Activated CD4-positive, alpha-beta T cell treated with anti-CD3 and anti-CD28 coated beads, Interleukin-2, amount 10 ng/mL, durations not matched to agents 24 days and 14 days (primary cell): ENCODE measurements around the gene MB. TPM values are rescaled to one million over a fixed set of nuclear protein-coding genes. Genes with fewer than 3 reads are reported as not detected.

ENCODE experiments used
- DNase-seq: peaks from one replicate; pipeline ENCODE4 v3.0.0; 2022
- H3K27ac Mint-ChIP-seq: one replicate; pipeline ENCODE4 v1.8.0; 2022; ENCODE audit warnings: mild to moderate bottlenecking, mixed read lengths
- H3K27me3 Mint-ChIP-seq: one replicate; pipeline ENCODE4 v1.8.0; 2022; ENCODE audit warnings: mixed read lengths
- H3K36me3 Mint-ChIP-seq: one replicate; pipeline ENCODE4 v1.8.0; 2022; ENCODE audit warnings: low read depth, mild to moderate bottlenecking, mixed read lengths
- H3K4me1 Mint-ChIP-seq: one replicate; pipeline ENCODE4 v1.8.0; 2021; ENCODE audit warnings: mixed read lengths
- H3K4me3 Mint-ChIP-seq: one replicate; pipeline ENCODE4 v1.8.0; 2022; ENCODE audit warnings: mild to moderate bottlenecking, moderate library complexity, mixed read lengths
- H3K9me3 Mint-ChIP-seq: one replicate; pipeline ENCODE4 v1.8.0; 2021; ENCODE audit warnings: mixed read lengths
- intact Hi-C: fragments of 100-400 bp; cut with micrococcal nuclease; formaldehyde crosslinking; loops from one replicate; pipeline ENCODE4 v1.15.1; 2023
- total RNA-seq: library from RNA; stranded (reverse); gene quantifications from 2 replicates; pipeline ENCODE4 v1.2.3, GENCODE V29; 2022

MB gene
- total RNA-seq, 1 donor from 2014 or later: 2.7 TPM

DNA sequence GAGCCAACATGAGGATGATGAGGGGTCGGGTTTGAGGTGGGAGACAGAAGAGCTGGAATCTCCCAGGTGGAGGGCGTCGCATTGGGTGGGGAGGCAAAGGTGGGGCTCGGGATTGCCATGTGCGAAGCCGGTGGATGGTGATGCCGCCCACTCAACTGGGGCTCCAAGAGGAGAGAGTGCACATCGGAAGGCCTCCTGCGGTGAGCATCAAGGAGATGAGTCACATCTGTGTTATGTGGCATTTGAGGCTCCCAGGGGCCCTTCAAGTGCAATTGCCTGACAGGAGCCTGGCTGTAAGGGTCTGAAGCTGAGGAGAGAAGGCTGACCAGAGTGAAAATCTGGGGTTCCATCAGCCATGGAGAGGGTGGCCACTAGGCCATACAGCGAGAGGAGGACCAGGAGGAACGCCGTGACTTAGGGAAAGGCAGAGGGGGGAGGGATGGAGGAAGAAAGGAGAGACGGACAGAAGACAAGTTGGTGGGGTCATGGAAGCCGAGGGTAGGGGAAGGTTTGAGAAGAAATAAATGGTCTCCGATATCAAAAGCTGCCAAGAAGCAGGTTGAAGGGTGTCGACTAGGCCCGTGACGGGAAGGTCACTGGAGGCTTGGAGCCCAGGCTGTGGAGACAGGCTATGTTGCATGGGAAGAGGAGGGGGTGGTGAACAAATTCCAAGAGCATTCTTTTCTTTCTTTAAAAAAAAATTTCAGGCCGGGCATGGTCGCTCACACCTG lies 55.2 kb downstream of the MB start:
- Mint-ChIP-seq H3K4me1 (peaks cover 7% of the 10 kb centered on the region), H3K27me3 (peaks cover 25% of the 10 kb centered on the region), H3K36me3 (no peaks in the 10 kb centered on the region), H3K4me3 (no peak overlapping the region), H3K27ac (no peak overlapping the region), H3K9me3 (no peaks in the 10 kb centered on the region)
- no peak for DNase-seq
- intact Hi-C loops: no loop called here

DNA sequence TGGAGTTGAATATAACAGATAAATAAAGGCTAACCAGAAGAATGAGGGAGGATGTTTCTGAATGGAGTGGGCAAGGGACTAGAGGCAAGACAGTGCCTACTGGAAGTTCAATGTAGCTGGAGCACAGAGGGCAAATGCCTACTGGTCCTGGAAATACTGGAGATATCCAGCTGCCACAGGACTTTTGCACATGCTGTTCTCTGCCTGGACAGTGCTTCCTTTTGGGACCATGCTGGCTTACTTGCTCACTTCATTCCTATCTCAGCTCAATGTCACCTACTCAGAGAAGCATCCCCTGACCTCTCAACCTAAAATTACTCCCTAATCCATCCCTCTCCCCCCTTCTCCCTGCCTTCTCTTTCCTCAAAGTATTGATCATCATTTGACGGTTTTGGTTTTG lies 56.3 kb downstream of the MB start:
- no peak for DNase-seq
- intact Hi-C loops: no loop called here
- H3K27me3 Mint-ChIP-seq: peaks cover 25% of the 10 kb centered on the region
- no peaks in the 10 kb centered on the region for H3K9me3 Mint-ChIP-seq
- peaks cover 7% of the 10 kb centered on the region for H3K4me1 Mint-ChIP-seq
- H3K27ac Mint-ChIP-seq: no peak overlapping the region
- H3K4me3 Mint-ChIP-seq: no peak overlapping the region
- H3K36me3 Mint-ChIP-seq: no peaks in the 10 kb centered on the region

DNA sequence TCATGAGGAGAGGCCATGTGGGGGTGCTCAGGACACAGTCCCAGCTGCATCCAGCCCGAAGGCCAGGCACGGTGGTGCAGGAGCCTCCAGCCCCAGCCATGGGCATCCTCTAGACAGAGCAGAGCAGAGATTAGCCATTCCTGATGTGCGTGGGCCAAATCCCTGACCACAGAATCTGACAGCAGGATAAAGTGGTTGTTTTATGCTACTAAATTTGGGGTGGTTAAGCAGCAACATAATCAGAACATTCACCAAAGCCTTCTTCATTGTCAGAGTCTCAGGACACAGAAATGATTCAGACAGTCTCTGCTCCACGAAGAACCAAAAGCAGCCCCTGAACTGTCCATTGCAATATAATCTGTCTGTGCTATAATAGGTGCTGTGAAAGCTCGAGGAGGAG lies 56.8 kb downstream of the MB start:
- Mint-ChIP-seq H3K4me3 (no peak overlapping the region), H3K4me1 (peaks cover 7% of the 10 kb centered on the region), H3K27ac (no peak overlapping the region), H3K27me3 (peaks cover 25% of the 10 kb centered on the region), H3K36me3 (no peaks in the 10 kb centered on the region), H3K9me3 (no peaks in the 10 kb centered on the region)
- DNase-seq: no peak
- intact Hi-C loops: no loop called here

DNA sequence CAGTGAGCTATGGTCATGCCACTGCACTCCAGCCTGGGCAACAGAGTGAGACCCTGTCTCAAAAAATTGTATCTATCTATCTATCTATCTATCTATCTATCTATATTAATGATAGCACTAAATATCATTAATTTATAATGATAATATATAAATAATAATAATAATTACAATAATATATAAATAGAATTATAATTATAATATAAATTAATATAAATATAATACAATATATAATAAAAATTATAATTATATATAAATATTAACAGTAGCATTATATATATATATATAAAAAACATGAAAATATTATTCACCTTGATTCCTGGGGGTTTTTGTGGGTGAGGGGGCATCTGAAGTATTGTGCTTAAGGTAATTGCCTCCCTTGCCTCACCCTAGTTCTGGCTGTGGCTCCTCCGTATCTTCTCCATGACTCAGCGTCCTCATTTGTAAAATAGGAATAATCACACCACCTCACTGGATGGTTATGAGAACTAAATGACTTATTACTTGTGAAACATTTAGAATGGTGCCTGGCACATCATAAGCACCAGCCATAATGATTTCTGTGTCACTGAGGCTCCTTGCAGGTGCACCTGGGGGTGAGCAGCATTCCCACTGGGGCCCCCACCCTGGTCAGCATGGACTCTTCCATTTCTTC lies 57.6 kb downstream of the MB start:
- intact Hi-C loops: no loop called here
- no peak overlapping the region for H3K4me3 Mint-ChIP-seq
- H3K27me3 Mint-ChIP-seq: peaks cover 23% of the 10 kb centered on the region
- no peak for DNase-seq
- no peaks in the 10 kb centered on the region for H3K9me3 Mint-ChIP-seq
- peaks cover 7% of the 10 kb centered on the region for H3K4me1 Mint-ChIP-seq
- no peak overlapping the region for H3K27ac Mint-ChIP-seq
- H3K36me3 Mint-ChIP-seq: no peaks in the 10 kb centered on the region

DNA sequence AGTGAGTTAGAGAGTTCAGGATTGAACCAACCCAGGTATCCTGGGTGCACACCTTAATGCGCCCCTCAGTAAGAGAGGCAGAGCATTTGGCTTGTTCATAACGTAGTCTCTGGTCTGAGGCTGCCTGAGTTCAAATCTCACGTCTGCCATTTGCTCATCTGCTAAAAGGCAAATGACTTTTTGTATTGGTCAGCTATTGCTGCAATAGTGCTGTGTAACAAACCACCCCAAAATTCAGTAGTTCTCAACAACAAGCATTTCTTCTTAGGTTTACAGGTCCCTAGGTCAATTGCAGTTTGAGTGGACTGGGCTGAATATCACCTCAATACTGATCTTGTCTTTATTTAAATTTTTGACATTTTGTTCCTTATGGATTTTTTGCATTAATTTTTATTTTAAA lies 58.4 kb downstream of the MB start:
- intact Hi-C loops: no loop called here
- no peak overlapping the region for H3K27ac Mint-ChIP-seq
- no peaks in the 10 kb centered on the region for H3K36me3 Mint-ChIP-seq
- H3K4me3 Mint-ChIP-seq: no peak overlapping the region
- H3K9me3 Mint-ChIP-seq: no peaks in the 10 kb centered on the region
- DNase-seq: no peak
- H3K4me1 Mint-ChIP-seq: peaks cover 11% of the 10 kb centered on the region
- H3K27me3 Mint-ChIP-seq: peaks cover 21% of the 10 kb centered on the region

DNA sequence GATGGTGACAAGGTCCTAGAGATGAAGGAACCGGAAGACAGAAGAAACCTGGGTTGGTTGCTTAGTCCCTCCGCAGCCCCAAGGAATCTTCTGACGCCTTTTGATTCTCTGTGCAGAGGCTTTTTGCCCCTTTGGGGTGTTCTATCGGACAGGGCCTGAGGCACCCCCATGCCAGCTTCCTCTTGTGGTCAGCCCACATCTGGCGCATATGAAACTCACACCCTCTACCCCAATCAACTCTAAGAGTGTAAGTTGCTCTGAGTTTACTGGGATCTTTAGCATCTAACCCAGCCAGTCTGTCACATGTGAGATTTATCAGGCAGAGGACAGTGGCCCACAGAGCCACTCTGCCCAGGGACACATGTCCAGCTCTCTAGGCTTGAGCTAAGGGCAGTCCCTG lies 59.1 kb downstream of the MB start:
- Mint-ChIP-seq H3K27ac (no peak overlapping the region), H3K9me3 (no peaks in the 10 kb centered on the region), H3K4me3 (no peak overlapping the region), H3K4me1 (peaks cover 13% of the 10 kb centered on the region), H3K27me3 (peaks cover 18% of the 10 kb centered on the region), H3K36me3 (no peaks in the 10 kb centered on the region)
- intact Hi-C loops: no loop called here
- no peak for DNase-seq

Other genes with a start within 250 kb of the MB start
- gene HMOX1, start 236.2 kb downstream of the MB start, total RNA-seq: 0.57 and 0.72 TPM in 2 replicates
- gene MCM5, start 217.2 kb downstream of the MB start, total RNA-seq: 334 and 343 TPM in 2 replicates
- 0.09 TPM in 1 of 2 replicates, not detected in the other for gene RASD2, start 76.5 kb downstream of the MB start, total RNA-seq
- gene APOL6, start 31.1 kb upstream of the MB start, total RNA-seq: 21.5 and 22.4 TPM in 2 replicates
- gene APOL5, start 100.5 kb upstream of the MB start, total RNA-seq: not detected in 2 replicates